Upper lobe of left lung (tissue), 4 donors: Measurements from ENCODE around the gene GLI1.

ENCODE experiments used
- EP300 ChIP-seq, 4 donors: sonication (generic); formaldehyde crosslinking; IDR thresholded peaks; one replicate each; pipeline ENCODE4 v1.5.1; 2017; ENCODE audit warnings: antibody characterized with exemption in 4 of 4, control low read depth in 2 of 4
- POLR2A ChIP-seq, 4 donors: fragments of 450-650 bp; IDR thresholded peaks; one replicate each; pipeline ENCODE4 v1.5.1; 2016 to 2017; ENCODE audit warnings: antibody characterized with exemption in 4 of 4, mild to moderate bottlenecking in 2 of 4
- POLR2AphosphoS5 ChIP-seq, 2 donors: sonication (generic); formaldehyde crosslinking; IDR thresholded peaks; one replicate each; pipeline ENCODE4 v1.5.1; 2017; ENCODE audit warnings: antibody characterized with exemption in 2 of 2
- TF ChIP-seq, protein P1 (sequence below), 6 experiments: fragments of 450-650 bp in 4 of 6; fragments of 200-600 bp in 2 of 6; sonication (generic) in 2 of 6; IDR thresholded peaks; one replicate each; pipeline ENCODE4 v1.5.1; 2016 to 2019; ENCODE audit warnings: antibody characterized with exemption in 6 of 6

DNA sequence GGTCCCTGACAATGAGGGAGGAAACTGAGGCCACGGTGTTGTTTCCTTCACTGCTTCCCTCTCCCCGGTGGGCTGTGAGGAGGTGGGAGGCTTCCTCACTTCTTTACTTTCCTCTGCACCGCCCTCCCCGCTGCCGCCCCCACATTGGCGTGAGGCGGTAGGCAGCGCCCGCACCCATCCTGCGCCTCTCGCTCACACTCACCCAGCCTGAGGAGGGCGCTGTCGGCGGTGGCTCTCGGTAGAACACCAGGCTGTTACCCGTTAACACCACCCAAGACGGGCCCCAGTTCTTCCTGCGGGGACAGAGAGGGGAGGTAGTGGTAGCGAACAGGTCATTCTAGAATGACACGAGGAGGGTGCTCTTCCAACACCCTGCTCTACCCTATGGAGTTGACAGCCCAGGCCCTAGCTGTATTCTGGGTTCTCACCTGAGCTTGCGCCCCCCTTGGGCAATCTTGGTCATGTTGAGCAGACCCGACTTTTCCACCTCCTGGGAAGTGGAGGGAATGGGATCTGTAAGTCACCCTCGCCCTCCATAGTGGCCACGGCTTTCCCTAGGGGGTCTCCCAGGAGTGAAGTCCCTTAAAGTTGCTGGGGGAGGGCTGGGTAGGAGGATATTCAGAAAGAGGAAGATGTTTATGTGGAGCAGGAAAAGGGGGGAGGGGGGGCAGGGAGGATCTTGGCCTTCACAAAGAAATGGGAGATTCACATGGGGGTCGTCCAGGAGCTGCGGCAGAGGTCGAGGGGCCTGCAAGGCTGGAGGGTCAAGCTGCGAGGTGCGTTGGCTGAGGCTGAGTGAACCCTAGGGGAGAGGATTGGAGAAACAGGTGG lies 16.8 kb downstream of the GLI1 start:
- TF ChIP-seq POLR2A (IDR thresholded peaks at IDR 0.05) (no peak), EP300 (IDR thresholded peaks at IDR 0.05) (no peak), POLR2AphosphoS5 (IDR thresholded peaks at IDR 0.05) (no peak)
- TF ChIP-seq, protein P1, sequence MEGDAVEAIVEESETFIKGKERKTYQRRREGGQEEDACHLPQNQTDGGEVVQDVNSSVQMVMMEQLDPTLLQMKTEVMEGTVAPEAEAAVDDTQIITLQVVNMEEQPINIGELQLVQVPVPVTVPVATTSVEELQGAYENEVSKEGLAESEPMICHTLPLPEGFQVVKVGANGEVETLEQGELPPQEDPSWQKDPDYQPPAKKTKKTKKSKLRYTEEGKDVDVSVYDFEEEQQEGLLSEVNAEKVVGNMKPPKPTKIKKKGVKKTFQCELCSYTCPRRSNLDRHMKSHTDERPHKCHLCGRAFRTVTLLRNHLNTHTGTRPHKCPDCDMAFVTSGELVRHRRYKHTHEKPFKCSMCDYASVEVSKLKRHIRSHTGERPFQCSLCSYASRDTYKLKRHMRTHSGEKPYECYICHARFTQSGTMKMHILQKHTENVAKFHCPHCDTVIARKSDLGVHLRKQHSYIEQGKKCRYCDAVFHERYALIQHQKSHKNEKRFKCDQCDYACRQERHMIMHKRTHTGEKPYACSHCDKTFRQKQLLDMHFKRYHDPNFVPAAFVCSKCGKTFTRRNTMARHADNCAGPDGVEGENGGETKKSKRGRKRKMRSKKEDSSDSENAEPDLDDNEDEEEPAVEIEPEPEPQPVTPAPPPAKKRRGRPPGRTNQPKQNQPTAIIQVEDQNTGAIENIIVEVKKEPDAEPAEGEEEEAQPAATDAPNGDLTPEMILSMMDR (IDR thresholded peaks at IDR 0.05): peak in 5 of 6 experiments; percentile 34 to 57 (median 48)
